GM06990 (cell line): ENCODE data around the gene BTG2.

Source experiments
- DNase-seq: peaks from one replicate; pipeline ENCODE4 v3.0.0-alpha.2; 2011; ENCODE audit not compliant: insufficient read length; ENCODE audit errors: extremely low read depth
- H3K27me3 ChIP-seq: replicated peaks from 2 replicates; pipeline ENCODE4 v1.6.0; 2011; ENCODE audit warnings: low read length; ENCODE audit not compliant: control insufficient read depth, insufficient read depth
- H3K36me3 ChIP-seq: 2 replicates; pipeline ENCODE4 v1.5.1; 2011; ENCODE audit warnings: low read length; ENCODE audit not compliant: control insufficient read depth, insufficient read depth
- H3K4me3 ChIP-seq: replicated peaks from 2 replicates; pipeline ENCODE4 v1.5.1; 2011; ENCODE audit warnings: low read depth, mild to moderate bottlenecking, control low read depth, low read length
- CTCF ChIP-seq: IDR thresholded peaks from 2 replicates; pipeline ENCODE4 v1.5.1; 2011; ENCODE audit warnings: low read length, control low read depth, mild to moderate bottlenecking, inconsistent platforms; ENCODE audit not compliant: insufficient read depth, poor library complexity, severe bottlenecking

Gene BTG2

GRCh38 chr1:203353486-203353885 is 48.2 kb downstream of the BTG2 start:
- Histone ChIP-seq H3K36me3 (no peaks in the 10 kb centered on the region), H3K4me3 (no peak overlapping the region), H3K27me3 (no peaks in the 10 kb centered on the region)
- DNase-seq, result no peak
- TF ChIP-seq CTCF, result no peak

GRCh38 chr1:203354246-203354645 is 48.9 kb downstream of the BTG2 start:
- Histone ChIP-seq H3K4me3 (no peak overlapping the region), H3K27me3 (no peaks in the 10 kb centered on the region; the same call in 1 of the 2 replicates), H3K36me3 (no peaks in the 10 kb centered on the region)
- DNase-seq, result no peak
- TF ChIP-seq CTCF, result no peak

- Histone ChIP-seq H3K27me3 (no peaks in the 10 kb centered on the region; the same call in 1 of the 2 replicates), H3K4me3 (no peak overlapping the region), H3K36me3 (no peaks in the 10 kb centered on the region)
- no peak for DNase-seq
- TF ChIP-seq CTCF, result no peak
Measured at GRCh38 chr1:203359010-203359571, 53.8 kb downstream of the BTG2 start.
